Keratinocyte (primary cell): ENCODE measurements around the gene MBTD1. TPM values are rescaled to one million over a fixed set of nuclear protein-coding genes. Genes with fewer than 3 reads are reported as not detected.

Experiments used
- DNase-seq: peaks from one replicate; pipeline ENCODE4 v3.0.0-alpha.2; 2011; ENCODE audit warnings: low read depth, missing footprints, low spot score
- FAIRE-seq: peaks from 2 replicates; lab custom pipeline; 2011; peaks lifted over from hg19 to GRCh38; lab: Jason Lieb, UNC
- H2AFZ ChIP-seq: 2 replicates; pipeline ENCODE4 v1.6.0; 2012; ENCODE audit warnings: low read length, control low read depth, inconsistent platforms; ENCODE audit not compliant: control insufficient read depth
- H3K27ac ChIP-seq: 2 replicates; pipeline ENCODE4 v1.5.1; 2011; ENCODE audit warnings: low read length; ENCODE audit not compliant: control insufficient read depth, insufficient read depth
- H3K27me3 ChIP-seq: 3 replicates; pipeline ENCODE4 v1.6.0; 2011; ENCODE audit warnings: low read length; ENCODE audit not compliant: control insufficient read depth, insufficient read depth; ENCODE audit errors: extremely low read depth
- H3K36me3 ChIP-seq, 2 experiments: 2 replicates in 1 of 2; 3 replicates in 1 of 2; pipeline ENCODE4 v1.5.1; 2011; ENCODE audit warnings: low read length in 2 of 2, mild to moderate bottlenecking in 1 of 2; ENCODE audit not compliant: control insufficient read depth in 2 of 2, insufficient read depth in 2 of 2; ENCODE audit errors: extremely low read depth in 1 of 2
- H3K4me1 ChIP-seq: 3 replicates; pipeline ENCODE4 v1.5.1; 2011; ENCODE audit warnings: low read length; ENCODE audit not compliant: control insufficient read depth, insufficient read depth; ENCODE audit errors: extremely low read depth
- H3K4me2 ChIP-seq: 3 replicates; pipeline ENCODE4 v1.6.0; 2011; ENCODE audit warnings: low read depth, low read length; ENCODE audit not compliant: control insufficient read depth, insufficient read depth; ENCODE audit errors: extremely low read depth
- H3K4me3 ChIP-seq, 3 experiments: fragments of 200-600 bp in 1 of 3; sonication (generic) in 1 of 3; 2 replicates in 2 of 3; 3 replicates in 1 of 3; pipeline ENCODE4 v1.5.1; 2011 to 2016; ENCODE audit warnings: low read length in 3 of 3, mild to moderate bottlenecking in 3 of 3, control low read depth in 2 of 3, inconsistent platforms in 1 of 3, low read depth in 1 of 3, mixed read lengths in 1 of 3, mixed run types in 1 of 3, moderate library complexity in 1 of 3; ENCODE audit not compliant: control insufficient read depth in 2 of 3, insufficient read depth in 2 of 3; ENCODE audit errors: extremely low read depth in 1 of 3
- H3K79me2 ChIP-seq: 2 replicates; pipeline ENCODE4 v1.6.0; 2012; ENCODE audit warnings: low read length; ENCODE audit not compliant: control insufficient read depth, insufficient read depth
- H3K9ac ChIP-seq: 3 replicates; pipeline ENCODE4 v1.6.0; 2011; ENCODE audit warnings: low read length; ENCODE audit not compliant: control insufficient read depth, insufficient read depth; ENCODE audit errors: extremely low read depth
- H3K9me1 ChIP-seq: 3 replicates; pipeline ENCODE4 v1.6.0; 2011; ENCODE audit warnings: low read length; ENCODE audit not compliant: control insufficient read depth, insufficient read depth; ENCODE audit errors: extremely low read depth
- H3K9me3 ChIP-seq: 2 replicates; pipeline ENCODE4 v1.5.1; 2012; ENCODE audit warnings: low read depth, low read length; ENCODE audit not compliant: control insufficient read depth
- H4K20me1 ChIP-seq: 3 replicates; pipeline ENCODE4 v1.6.0; 2011; ENCODE audit warnings: low read length; ENCODE audit not compliant: control insufficient read depth, insufficient read depth; ENCODE audit errors: extremely low read depth
- EZH2 ChIP-seq: IDR thresholded peaks from one replicate; pipeline ENCODE4 v1.6.1; 2012; ENCODE audit warnings: inconsistent platforms, mild to moderate bottlenecking, low read length, moderate library complexity
- dilution Hi-C: fragments of 300-500 bp; cut with MboI; formaldehyde crosslinking; loops from one replicate; pipeline ENCODE4 v1.7.0; 2020; ENCODE audit warnings: low sequenced_read_pairs; ENCODE audit not compliant: extremely low pct_ligation_motif_present
- polyA plus RNA-seq, 5 experiments: library from polyadenylated mRNA; depleted of rRNA in 3 of 5; stranded (reverse) in 3 of 5; stranded (forward) in 1 of 5; unstranded in 1 of 5; fragments of >200 nt; gene quantifications; 1 replicate in 1 of 5; 2 replicates in 3 of 5; 3 replicates in 1 of 5; pipeline versions ENCODE4 v1.2.1 to v1.2.3, GENCODE V29; 2011 to 2012; ENCODE audit warnings: missing spikeins in 2 of 5, low read depth in 1 of 5, low replicate concordance in 1 of 5
- TF ChIP-seq, protein P1 (sequence below), 3 experiments: IDR thresholded peaks in 1 of 3; conservative IDR thresholded peaks in 1 of 3; optimal IDR thresholded peaks in 1 of 3; 2 replicates in 2 of 3; 3 replicates in 1 of 3; pipeline versions ENCODE3 to v1.5.1; 2011; ENCODE audit warnings: low read length in 3 of 3, mild to moderate bottlenecking in 3 of 3, moderate library complexity in 2 of 3, control low read depth in 1 of 3, inconsistent platforms in 1 of 3; ENCODE audit not compliant: insufficient read depth in 2 of 3; ENCODE audit errors: extremely low read depth in 1 of 3

MBTD1 gene
- polyA plus RNA-seq, 1 donor (not counting 4 experiments of a cell fraction or from before 2014, with no cell fraction given): 7.0 TPM

DNA sequence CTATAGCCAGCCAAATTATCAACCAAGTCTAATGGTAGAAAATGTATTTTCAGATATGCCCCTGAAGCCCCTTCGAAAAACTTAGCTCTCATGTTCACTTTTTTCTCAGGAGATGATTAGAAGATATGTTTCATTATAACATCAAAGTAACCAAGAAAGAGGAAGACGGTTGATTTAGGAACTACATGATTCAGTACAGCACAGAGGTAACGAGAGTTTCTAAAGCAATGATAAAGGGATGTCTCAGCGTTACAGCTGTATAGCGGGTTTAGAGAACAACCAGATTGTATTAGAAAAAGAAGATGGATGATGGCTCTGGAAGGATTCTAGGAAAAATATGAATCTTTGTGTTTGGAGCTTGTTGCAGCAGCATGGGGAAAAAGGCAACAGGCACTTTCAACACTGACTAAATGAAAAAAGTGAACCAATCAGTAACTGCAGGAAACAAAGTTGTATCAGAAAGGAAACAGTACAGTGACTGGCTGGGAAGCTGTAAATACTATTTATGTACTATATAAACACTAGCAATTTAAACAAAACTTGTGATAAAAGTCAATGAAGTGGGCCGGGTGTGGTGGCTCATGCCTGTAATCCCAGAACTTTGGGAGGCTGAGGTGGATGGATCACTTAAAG, 21.5 kb downstream of the MBTD1 start:
- Histone ChIP-seq H4K20me1 (no peaks in the 10 kb centered on the region), H3K9me3 (no peaks in the 10 kb centered on the region), H3K27me3 (no peaks in the 10 kb centered on the region), H2AFZ (no peak overlapping the region), H3K9me1 (no peaks in the 10 kb centered on the region), H3K9ac (no peak overlapping the region), H3K4me2 (no peak overlapping the region), H3K27ac (no peak overlapping the region), H3K4me3 (no peak overlapping the region), H3K4me1 (peaks cover 6% of the 10 kb centered on the region), H3K36me3 (no peaks in the 10 kb centered on the region), H3K79me2 (peaks cover 25% of the 10 kb centered on the region)
- no peak for TF ChIP-seq EZH2
- dilution Hi-C loops: no loop called here
- FAIRE-seq (no peak), DNase-seq (no peak)

DNA sequence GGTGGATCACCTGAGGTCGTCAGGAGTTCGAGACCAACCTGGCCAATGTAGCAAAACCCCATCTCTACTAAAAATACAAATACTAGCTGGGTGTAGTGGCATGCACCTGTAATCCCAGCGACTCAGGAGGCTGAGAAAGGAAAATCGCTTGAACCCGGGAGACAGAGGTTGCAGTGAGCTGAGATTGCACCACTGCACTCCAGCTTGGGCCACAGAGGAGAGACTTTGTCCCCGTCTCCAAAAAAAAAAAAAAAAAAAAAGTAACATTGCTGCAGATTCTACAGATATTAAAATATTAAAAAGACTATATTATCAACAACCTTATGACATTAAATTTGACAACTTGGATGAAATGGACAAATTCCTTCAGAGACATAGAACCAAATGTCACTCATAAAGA, 25.7 kb downstream of the MBTD1 start:
- H3K9me1 ChIP-seq: no peaks in the 10 kb centered on the region
- no peak overlapping the region for H3K9ac ChIP-seq
- FAIRE-seq: no peak
- H3K4me1 ChIP-seq: peaks cover 6% of the 10 kb centered on the region
- no peaks in the 10 kb centered on the region for H3K27me3 ChIP-seq
- peaks cover 33% of the 10 kb centered on the region for H3K79me2 ChIP-seq
- H3K36me3 ChIP-seq: no peaks in the 10 kb centered on the region
- no peak overlapping the region for H3K27ac ChIP-seq
- H4K20me1 ChIP-seq: no peaks in the 10 kb centered on the region
- H2AFZ ChIP-seq: no peak overlapping the region
- no peak overlapping the region for H3K4me2 ChIP-seq
- dilution Hi-C loops: no loop called here
- no peak for TF ChIP-seq EZH2
- TF ChIP-seq, protein P1, sequence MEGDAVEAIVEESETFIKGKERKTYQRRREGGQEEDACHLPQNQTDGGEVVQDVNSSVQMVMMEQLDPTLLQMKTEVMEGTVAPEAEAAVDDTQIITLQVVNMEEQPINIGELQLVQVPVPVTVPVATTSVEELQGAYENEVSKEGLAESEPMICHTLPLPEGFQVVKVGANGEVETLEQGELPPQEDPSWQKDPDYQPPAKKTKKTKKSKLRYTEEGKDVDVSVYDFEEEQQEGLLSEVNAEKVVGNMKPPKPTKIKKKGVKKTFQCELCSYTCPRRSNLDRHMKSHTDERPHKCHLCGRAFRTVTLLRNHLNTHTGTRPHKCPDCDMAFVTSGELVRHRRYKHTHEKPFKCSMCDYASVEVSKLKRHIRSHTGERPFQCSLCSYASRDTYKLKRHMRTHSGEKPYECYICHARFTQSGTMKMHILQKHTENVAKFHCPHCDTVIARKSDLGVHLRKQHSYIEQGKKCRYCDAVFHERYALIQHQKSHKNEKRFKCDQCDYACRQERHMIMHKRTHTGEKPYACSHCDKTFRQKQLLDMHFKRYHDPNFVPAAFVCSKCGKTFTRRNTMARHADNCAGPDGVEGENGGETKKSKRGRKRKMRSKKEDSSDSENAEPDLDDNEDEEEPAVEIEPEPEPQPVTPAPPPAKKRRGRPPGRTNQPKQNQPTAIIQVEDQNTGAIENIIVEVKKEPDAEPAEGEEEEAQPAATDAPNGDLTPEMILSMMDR (optimal IDR thresholded peaks at IDR 0.05 in 1 of 3, IDR thresholded peaks at IDR 0.05 in 1 of 3, conservative IDR thresholded peaks at IDR 0.05 in 1 of 3; ENCODE audit: extremely low read depth in 1 of 3, insufficient read depth in 2 of 3, low read length in 3 of 3): no peak
- no peaks in the 10 kb centered on the region for H3K9me3 ChIP-seq
- no peak for DNase-seq
- H3K4me3 ChIP-seq: no peak overlapping the region

DNA sequence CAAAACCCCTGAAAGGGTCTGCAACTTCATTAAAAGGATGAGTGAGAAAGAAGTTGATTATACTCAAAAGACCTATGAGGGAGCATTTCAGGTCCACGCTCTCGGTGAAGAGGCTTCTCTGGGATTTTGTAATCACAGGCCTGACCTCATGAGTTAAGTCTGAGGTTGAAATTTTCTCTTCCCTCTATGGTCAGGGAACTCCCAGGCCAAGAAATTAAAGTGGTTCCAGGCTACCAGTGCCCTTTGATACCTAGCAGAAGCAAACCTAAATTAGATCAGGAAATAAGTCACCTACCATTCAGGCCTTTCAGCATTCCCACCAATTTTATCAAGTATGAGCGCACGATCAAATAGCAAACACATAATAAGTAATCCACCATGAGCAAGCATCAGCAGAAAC, 27.9 kb downstream of the MBTD1 start:
- Histone ChIP-seq H3K27me3 (no peaks in the 10 kb centered on the region), H2AFZ (no peak overlapping the region), H3K9me3 (no peaks in the 10 kb centered on the region), H3K9me1 (no peaks in the 10 kb centered on the region), H3K4me3 (no peak overlapping the region), H3K27ac (no peak overlapping the region), H4K20me1 (no peaks in the 10 kb centered on the region), H3K79me2 (peaks cover 26% of the 10 kb centered on the region), H3K9ac (no peak overlapping the region), H3K4me1 (peaks cover 3% of the 10 kb centered on the region), H3K4me2 (no peak overlapping the region), H3K36me3 (no peaks in the 10 kb centered on the region)
- DNase-seq: no peak
- dilution Hi-C loops: no loop called here
- FAIRE-seq: no peak
- TF ChIP-seq, protein P1 (optimal IDR thresholded peaks at IDR 0.05 in 1 of 3, IDR thresholded peaks at IDR 0.05 in 1 of 3, conservative IDR thresholded peaks at IDR 0.05 in 1 of 3; ENCODE audit: extremely low read depth in 1 of 3, insufficient read depth in 2 of 3, low read length in 3 of 3): no peak
- TF ChIP-seq EZH2: no peak
